Subcutaneous abdominal adipose tissue (tissue), 5 donors: ENCODE results near the gene HOXA3.

ENCODE experiments used
- H3K27ac ChIP-seq: one replicate; pipeline ENCODE4 v1.7.0; 2013; ENCODE audit warnings: low read depth, mild to moderate bottlenecking, inconsistent platforms, low read length, moderate library complexity
- H3K27me3 ChIP-seq, 5 donors: one replicate each; pipeline ENCODE4 v1.7.0; 2013; ENCODE audit warnings: low read length in 5 of 5, inconsistent platforms in 1 of 5; ENCODE audit not compliant: control insufficient read depth in 5 of 5, insufficient read depth in 4 of 5
- H3K36me3 ChIP-seq, 5 donors: one replicate each; pipeline ENCODE4 v1.7.0; 2013; ENCODE audit warnings: low read length in 5 of 5; ENCODE audit not compliant: control insufficient read depth in 5 of 5, insufficient read depth in 5 of 5
- H3K4me1 ChIP-seq, 5 donors: one replicate each; pipeline ENCODE4 v1.7.0; 2013; ENCODE audit warnings: low read length in 5 of 5, mild to moderate bottlenecking in 3 of 5, moderate library complexity in 1 of 5; ENCODE audit not compliant: control insufficient read depth in 5 of 5, insufficient read depth in 5 of 5
- H3K4me3 ChIP-seq, 5 donors: one replicate each; pipeline ENCODE4 v1.7.0; 2013; ENCODE audit warnings: low read length in 5 of 5, low read depth in 1 of 5
- H3K9ac ChIP-seq, 5 donors: one replicate each; pipeline ENCODE4 v1.7.0; 2013; ENCODE audit warnings: low read length in 5 of 5, mild to moderate bottlenecking in 4 of 5, moderate library complexity in 3 of 5
- H3K9me3 ChIP-seq, 5 donors: one replicate each; pipeline ENCODE4 v1.7.0; 2013; ENCODE audit warnings: low read length in 5 of 5; ENCODE audit not compliant: control insufficient read depth in 5 of 5
- donor health status: healthy.
- donor health status: healthy.
- donor health status: healthy.
- donor health status: healthy.
- donor health status: healthy.

HOXA3 gene

GRCh38 chr7:27066148-27066547 lies 86.2 kb downstream of the HOXA3 start:
- Histone ChIP-seq H3K27ac (no peak overlapping the region), H3K36me3 (no peaks in the 10 kb centered on the region), H3K27me3 (no peaks in the 10 kb centered on the region), H3K4me3 (no peak overlapping the region), H3K4me1 (peaks cover 0 to 8% (median 6%) of the 10 kb centered on the region in 5 donors), H3K9me3 (no peaks in the 10 kb centered on the region), H3K9ac (no peak overlapping the region)

GRCh38 chr7:27065709-27066108 lies 86.7 kb downstream of the HOXA3 start:
- Histone ChIP-seq H3K4me3 (no peak overlapping the region), H3K4me1 (peaks cover 0 to 8% (median 6%) of the 10 kb centered on the region in 5 donors), H3K9me3 (no peaks in the 10 kb centered on the region), H3K9ac (no peak overlapping the region), H3K36me3 (no peaks in the 10 kb centered on the region), H3K27me3 (no peaks in the 10 kb centered on the region), H3K27ac (no peak overlapping the region)

DNA sequence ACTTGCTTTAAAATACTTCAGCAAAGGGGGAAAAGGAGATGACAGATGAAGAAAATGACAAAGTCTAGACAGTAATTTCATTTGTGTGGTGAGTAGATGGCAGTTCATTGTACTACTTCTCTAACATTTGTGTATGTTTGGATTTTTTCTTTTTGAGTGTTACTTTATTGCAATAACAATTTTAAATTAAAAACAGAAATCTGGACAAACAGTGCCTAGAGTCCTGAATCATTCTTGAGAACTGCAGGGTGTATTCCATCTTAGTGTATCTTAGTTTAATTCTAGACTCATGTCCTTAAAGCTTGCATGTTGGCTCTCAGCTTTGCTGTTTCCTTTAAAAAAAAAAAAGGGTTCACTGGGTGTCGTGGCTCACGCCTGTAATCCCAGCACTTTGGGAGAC lies 87.7 kb downstream of the HOXA3 start:
- H3K36me3 ChIP-seq: no peaks in the 10 kb centered on the region
- no peaks in the 10 kb centered on the region for H3K27me3 ChIP-seq
- peaks cover 0 to 8% (median 6%) of the 10 kb centered on the region in 5 donors for H3K4me1 ChIP-seq
- H3K4me3 ChIP-seq: no peak overlapping the region
- H3K9me3 ChIP-seq: no peaks in the 10 kb centered on the region
- H3K27ac ChIP-seq: no peak overlapping the region
- no peak overlapping the region for H3K9ac ChIP-seq

- Histone ChIP-seq H3K4me1 (peaks cover 0 to 8% (median 6%) of the 10 kb centered on the region in 5 donors), H3K4me3 (no peak overlapping the region), H3K9ac (no peak overlapping the region), H3K27me3 (no peaks in the 10 kb centered on the region), H3K27ac (no peak overlapping the region), H3K9me3 (no peaks in the 10 kb centered on the region), H3K36me3 (no peaks in the 10 kb centered on the region)
Observed at GRCh38 chr7:27064159-27064558, 88.2 kb downstream of the HOXA3 start.

DNA sequence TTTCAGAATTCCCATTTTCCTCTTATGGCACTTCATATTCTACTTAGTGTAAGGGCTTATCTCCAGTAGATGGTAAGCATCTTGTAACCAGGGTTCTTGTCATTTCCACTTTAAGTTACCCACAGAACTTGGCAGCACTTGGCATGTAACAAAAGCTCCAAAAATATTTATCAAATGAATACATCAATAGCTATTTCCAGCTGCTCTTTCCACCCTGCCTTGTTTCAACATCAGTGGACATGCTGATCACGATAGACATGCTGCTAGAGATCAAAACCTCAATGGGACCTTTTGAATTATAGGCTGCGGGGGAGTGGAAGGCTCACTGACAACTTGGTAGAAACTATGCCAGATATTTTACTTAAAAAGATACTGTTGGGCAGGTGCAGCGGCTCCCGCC lies 89.4 kb downstream of the HOXA3 start:
- Histone ChIP-seq H3K27ac (no peak overlapping the region), H3K9me3 (no peaks in the 10 kb centered on the region), H3K27me3 (no peaks in the 10 kb centered on the region), H3K36me3 (no peaks in the 10 kb centered on the region), H3K4me3 (no peak overlapping the region), H3K4me1 (peaks cover 0 to 8% (median 6%) of the 10 kb centered on the region in 5 donors), H3K9ac (no peak overlapping the region)
